HepG2 (cell line): Measurements from ENCODE around the gene P2RY6. TPM values are rescaled to one million over a fixed set of nuclear protein-coding genes. Genes with fewer than 3 reads are reported as not detected.

Experiments
- ATAC-seq: fragments of 200-7000 bp; cut with Tn5 transposase; 3 replicates; pipeline ENCODE4 v1.9.1; 2020; ENCODE audit warnings: mild to moderate bottlenecking, moderate library complexity
- BruUV-seq: library from RNA; stranded (reverse); fragments of 400-500 nt; replicated peaks from 2 replicates; lab custom pipeline; 2021; lab: Mats Ljungman, UMichigan
- CTCF ChIA-PET: fragments of 300-600 bp; formaldehyde crosslinking; extraction: SDS; loops from one replicate; lab custom pipeline; 2021; ENCODE audit warnings: low total read pairs, inconsistent platforms, low intra/inter-chr PET ratio; lab: Yijun Ruan, JAX
- POLR2A ChIA-PET: fragments of 350-600 bp; sonication (Branson Sonifier 250); formaldehyde crosslinking; loops from one replicate; lab custom pipeline; 2020; ENCODE audit warnings: antibody characterized with exemption, inconsistent platforms; lab: Yijun Ruan, JAX
- DNase-seq: peaks from one replicate; pipeline ENCODE4 v3.0.0-alpha.2; 2015; ENCODE audit warnings: low spot score
- FAIRE-seq: peaks from 3 replicates; lab custom pipeline; 2011; peaks lifted over from hg19 to GRCh38; lab: Jason Lieb, UNC
- H2AFZ ChIP-seq: one replicate; pipeline ENCODE4 v1.6.1; 2011; ENCODE audit warnings: low read length, inconsistent platforms
- H3K27ac ChIP-seq: fragments of 300-600 bp; 3 replicates; pipeline ENCODE4 v1.8.0; 2011; ENCODE audit warnings: mixed run types, mild to moderate bottlenecking, mixed read lengths, low read length, inconsistent platforms; ENCODE audit not compliant: insufficient read depth; ENCODE audit errors: extremely low read length
- H3K27me3 ChIP-seq, 2 experiments: fragments of 200-600 bp in 1 of 2; 2 replicates in 1 of 2; 3 replicates in 1 of 2; pipeline versions ENCODE4 v1.6.0 to v1.8.0; 2011; ENCODE audit warnings: low read length in 2 of 2, mild to moderate bottlenecking in 2 of 2, moderate library complexity in 2 of 2, inconsistent platforms in 1 of 2; ENCODE audit not compliant: insufficient read depth in 2 of 2, control insufficient read depth in 1 of 2
- H3K36me3 ChIP-seq, 2 experiments: fragments of 200-600 bp in 1 of 2; replicated peaks in 1 of 2; 2 replicates in 1 of 2; 3 replicates in 1 of 2; pipeline versions ENCODE4 v1.5.1 to v1.8.0; 2011; ENCODE audit warnings: low read length in 2 of 2, inconsistent platforms in 1 of 2; ENCODE audit not compliant: insufficient read depth in 2 of 2, control insufficient read depth in 1 of 2
- H3K4me1 ChIP-seq: 2 replicates; pipeline ENCODE4 v1.5.1; 2012; ENCODE audit warnings: low read length, inconsistent platforms; ENCODE audit not compliant: insufficient read depth
- H3K4me2 ChIP-seq: 2 replicates; pipeline ENCODE4 v1.6.0; 2011; ENCODE audit warnings: low read depth, low read length, inconsistent platforms
- H3K4me3 ChIP-seq, 3 experiments: fragments of 200-600 bp in 1 of 3; sonication (generic), shearing (Covaris generic) in 1 of 3; replicated peaks in 1 of 3; 2 replicates each; pipeline ENCODE4 v1.5.1; 2011 to 2016; ENCODE audit warnings: low read length in 3 of 3, inconsistent platforms in 2 of 3, low read depth in 2 of 3, mild to moderate bottlenecking in 2 of 3, control low read depth in 1 of 3, mixed read lengths in 1 of 3; ENCODE audit not compliant: insufficient read depth in 1 of 3
- H3K79me2 ChIP-seq: one replicate; pipeline ENCODE4 v1.6.1; 2011; ENCODE audit warnings: low read length, inconsistent platforms; ENCODE audit not compliant: insufficient read depth
- H3K9ac ChIP-seq: 2 replicates; pipeline ENCODE4 v1.6.0; 2011; ENCODE audit warnings: mild to moderate bottlenecking, low read depth, low read length, inconsistent platforms; ENCODE audit not compliant: insufficient read depth
- H3K9me3 ChIP-seq: 2 replicates; pipeline ENCODE4 v1.5.1; 2012; ENCODE audit warnings: mild to moderate bottlenecking, low read length
- H4K20me1 ChIP-seq: 2 replicates; pipeline ENCODE4 v1.6.0; 2011; ENCODE audit warnings: inconsistent platforms, mild to moderate bottlenecking, low read length, moderate library complexity; ENCODE audit not compliant: insufficient read depth
- AHR ChIP-seq: IDR thresholded peaks from 2 replicates; pipeline ENCODE4 v1.6.1; 2018; ENCODE audit warnings: missing genetic modification reagents, missing compliant biosample characterization
- IRF9 ChIP-seq: sonication (generic); formaldehyde crosslinking; IDR thresholded peaks from 2 replicates; pipeline ENCODE4 v1.8.0; 2022; ENCODE audit warnings: missing genetic modification reagents, mild to moderate bottlenecking, borderline replicate concordance
- NCOA2 ChIP-seq: sonication (generic); formaldehyde crosslinking; IDR thresholded peaks from 2 replicates; pipeline ENCODE4 v1.8.0; 2022; ENCODE audit warnings: inconsistent platforms
- REST ChIP-seq, 2 experiments: IDR thresholded peaks; 2 replicates each; pipeline ENCODE4 v1.6.1; 2011 to 2012; ENCODE audit warnings: low read length in 2 of 2, borderline replicate concordance in 1 of 2, low read depth in 1 of 2, mild to moderate bottlenecking in 1 of 2, moderate library complexity in 1 of 2
- RFX3 ChIP-seq: IDR thresholded peaks from 2 replicates; pipeline ENCODE4 v1.6.1; 2016; ENCODE audit warnings: missing biosample characterization, missing genetic modification reagents
- ZNF142 ChIP-seq: sonication (generic); formaldehyde crosslinking; IDR thresholded peaks from 2 replicates; pipeline ENCODE4 v1.4.0; 2020; ENCODE audit warnings: missing genetic modification reagents
- WGBS: methylation state at CpG from one replicate; pipeline ENCODE4 v1.1.6; 2017; ENCODE audit warnings: low lambda C conversion rate; 5-methylcytosine and 5-hydroxymethylcytosine counted together
- in situ Hi-C: cut with HindIII; loops from 2 replicates; pipeline ENCODE4 v1.10.0; 2017; ENCODE audit warnings: low pct_unique_long_range_greater_than_20kb; ENCODE audit not compliant: extremely low pct_ligation_motif_present
- intact Hi-C: fragments of 100-400 bp; cut with micrococcal nuclease; formaldehyde crosslinking; loops from one replicate; pipeline ENCODE4 v1.10.0; 2022; ENCODE audit not compliant: unreplicated experiment
- polyA plus RNA-seq, 8 experiments: library from polyadenylated mRNA; depleted of rRNA in 3 of 8; stranded (reverse) in 7 of 8; unstranded in 1 of 8; fragments of >200 nt; fragmentation: Illumina TruSeq in 4 of 8; extraction: Trizol in 4 of 8; gene quantifications; 2 replicates each; pipeline versions ENCODE4 v1.2.1 to v1.2.3, GENCODE V29; 2011 to 2016; ENCODE audit warnings: low read depth in 4 of 8, missing spikeins in 1 of 8, mixed read lengths in 1 of 8; ENCODE audit not compliant: insufficient read depth in 1 of 8
- total RNA-seq, 5 experiments: library from RNA; depleted of rRNA; stranded (reverse); fragments of >200 nt; fragmentation: Illumina TruSeq; extraction: Trizol; gene quantifications; 2 replicates each; pipeline ENCODE4 v1.2.3, GENCODE V29; 2016; ENCODE audit warnings: low read depth in 1 of 5

P2RY6 gene
- total and polyA plus RNA-seq, 2 of the 13 experiments (the other 11 are each of a cell fraction or from before 2014, with no cell fraction given) = 0.09 to 0.29 TPM

- ChIA-PET CTCF (interaction anchor here (2.3 kb wide), 1 partner anchor 24 kb away, joined by 8 read pairs; the partner anchor contains the start of gene ARHGEF17), POLR2A (interaction anchor here (1.0 to 10.1 kb wide), 5 partner anchors 8 to 24 kb away, joined by 3 to 205 read pairs (median 4); partner anchors contain the start of gene ARHGEF17)
- TSS peak; percentile 71 for BruUV-seq
- TF ChIP-seq AHR (CRISPR knock-in tag) (no peak), RFX3 (CRISPR knock-in tag) (peak; percentile 97), IRF9 (CRISPR knock-in tag) (0 out of 2 replicates have a peak, but pooled peaks have one; percentile 4), ZNF142 (CRISPR knock-in tag) (no peak), NCOA2 (peak; percentile 74; the same call in 1 of the 2 replicates), REST (IDR thresholded peaks at IDR 0.05; ENCODE audit: borderline replicate concordance in 1 of 2, low read depth in 1 of 2, low read length in 2 of 2) (peak in 1 of 2 experiments; percentile 66; a peak in 2 of 4 replicates)
Observed at GRCh38 chr11:73331138-73331916, 59.2 kb downstream of the P2RY6 start.

More at GRCh38 chr11:73331138-73331916, 59.2 kb downstream of the P2RY6 start:
- H3K4me3 ChIP-seq = peak overlapping the region; percentile 11 to 63 (median 40); a peak in 4 of 6 replicates
- peak overlapping the region; percentile 98 for H3K27ac ChIP-seq
- 0% methylated on average over 4 of the region's 4 CpGs for WGBS
- in situ Hi-C loops = no loop called here
- FAIRE-seq = peak; percentile 83
- H3K9me3 ChIP-seq = no peaks in the 10 kb centered on the region
- peak; percentile 80 for ATAC-seq
- peak; percentile 92 for DNase-seq
- intact Hi-C loops = loop anchor here (1.0 kb wide), 1 partner anchor 24 kb away; no protein-coding TSS in a partner anchor
- H2AFZ ChIP-seq = no peak overlapping the region
- peak overlapping the region; percentile 95 for H3K4me2 ChIP-seq
- peaks cover 43% of the 10 kb centered on the region for H3K79me2 ChIP-seq
- peaks cover 11% of the 10 kb centered on the region for H4K20me1 ChIP-seq
- no peaks in the 10 kb centered on the region for H3K27me3 ChIP-seq
- peaks cover 4 to 11% of the 10 kb centered on the region in 2 experiments; a peak in 3 of 5 replicates for H3K36me3 ChIP-seq
- H3K9ac ChIP-seq = peak overlapping the region; percentile 77
- H3K4me1 ChIP-seq = peaks cover 92% of the 10 kb centered on the region
